GM23338 (cell line): ENCODE measurements around the gene HTR1D.

Experiments
- CTCF ChIP-seq, 2 experiments: fragments of 200-600 bp in 1 of 2; sonication (generic) in 1 of 2; conservative IDR thresholded peaks; 2 replicates each; pipeline versions ENCODE4 v1.5.1 to v1.6.1; 2016 to 2017; ENCODE audit warnings: antibody characterized with exemption in 2 of 2, low read depth in 2 of 2, mild to moderate bottlenecking in 2 of 2, moderate library complexity in 1 of 2
- ZNF462 ChIP-seq: fragments of 250-450 bp; sonication (Bioruptor Pico); IDR thresholded peaks from 2 replicates; pipeline ENCODE4 v1.5.0; 2020; ENCODE audit warnings: mild to moderate bottlenecking, moderate library complexity

GRCh38 chr1:23227806-23228205 is 10.5 kb upstream of the HTR1D start:
- TF ChIP-seq ZNF462 (CRISPR knock-in tag) (no peak), CTCF (conservative IDR thresholded peaks at IDR 0.05; ENCODE audit: low read depth in 2 of 2) (no peak)
